Uterus (tissue), 2 donors: Measurements from ENCODE around the gene TADA2B.

Experiments used
- CTCF ChIP-seq, 4 experiments: fragments of 200-600 bp in 2 of 4; fragments of 450-650 bp in 2 of 4; sonication (generic) in 2 of 4; IDR thresholded peaks; one replicate each; pipeline ENCODE4 v1.5.1; 2016 to 2019; ENCODE audit warnings: antibody characterized with exemption in 4 of 4, mild to moderate bottlenecking in 2 of 4, moderate library complexity in 1 of 4
- POLR2A ChIP-seq, 2 donors: fragments of 450-650 bp; IDR thresholded peaks; one replicate each; pipeline ENCODE4 v1.6.1; 2016; ENCODE audit warnings: antibody characterized with exemption in 2 of 2, mild to moderate bottlenecking in 1 of 2, moderate library complexity in 1 of 2

GRCh38 chr4:7031558-7032449, 11.4 kb upstream of the TADA2B start:
- TF ChIP-seq POLR2A (IDR thresholded peaks at IDR 0.05) (no peak), CTCF (IDR thresholded peaks at IDR 0.05) (no peak)
